Measurements from ENCODE around the gene VWA3B. TPM values are rescaled to one million over a fixed set of nuclear protein-coding genes. Genes with fewer than 3 reads are reported as not detected.

Gene VWA3B
- total and polyA plus RNA-seq, 2 of the 4 experiments (the other 2 are of a cell fraction) = not detected

- DNase-seq = no peak
- Histone ChIP-seq H3K23ac (ENCODE audit: low read depth, low read length) (no peak overlapping the region), H3K4ac (ENCODE audit: low read depth, low read length) (no peak overlapping the region), H3K9me1 (ENCODE audit: insufficient read depth, low read length) (no peaks in the 10 kb centered on the region; the same call in 1 of the 2 replicates), H3K36me3 (ENCODE audit: control insufficient read depth, insufficient read depth, low read length) (no peaks in the 10 kb centered on the region), H2AFZ (replicated peaks; ENCODE audit: low read length, poor library complexity) (no peak overlapping the region), H4K5ac (ENCODE audit: low read depth, low read length) (no peak overlapping the region), H3K18ac (ENCODE audit: low read depth, low read length) (no peak overlapping the region), H2BK120ac (ENCODE audit: low read depth, low read length) (no peak overlapping the region), H4K8ac (ENCODE audit: low read depth in 2 of 2, low read length in 2 of 2) (no peak overlapping the region), H2AK5ac (ENCODE audit: low read depth, low read length) (no peak overlapping the region), H3K27ac (ENCODE audit: insufficient read depth, low read length) (no peak overlapping the region), H3K4me1 (ENCODE audit: control insufficient read depth, insufficient read depth, low read length) (no peaks in the 10 kb centered on the region), H4K20me1 (ENCODE audit: insufficient read depth, low read length) (no peaks in the 10 kb centered on the region), H3K9me3 (ENCODE audit: control insufficient read depth, insufficient read depth, low read length) (peaks cover 5% of the 10 kb centered on the region; the same call in 1 of the 2 replicates), H3K56ac (ENCODE audit: extremely low read depth, insufficient read depth, low read length) (no peak overlapping the region), H2BK20ac (ENCODE audit: low read depth, low read length) (no peak overlapping the region), H3K9ac (ENCODE audit: low read depth, low read length) (no peak overlapping the region), H3K27me3 (ENCODE audit: control insufficient read depth, insufficient read depth, low read length) (peaks cover 55% of the 10 kb centered on the region), H2BK15ac (ENCODE audit: low read depth, low read length) (no peak overlapping the region), H3K14ac (replicated peaks; ENCODE audit: low read depth, low read length) (no peak overlapping the region), H2AK9ac (replicated peaks; ENCODE audit: low read depth, low read length, poor library complexity) (no peak overlapping the region), H3K4me3 (ENCODE audit: insufficient read depth, low read depth, low read length) (no peak overlapping the region), H3K4me2 (ENCODE audit: low read depth, low read length) (no peak overlapping the region), H4K91ac (ENCODE audit: insufficient read depth, low read depth, low read length) (no peak overlapping the region), H3K79me1 (ENCODE audit: low read depth in 1 of 2, low read length in 2 of 2) (no peaks in the 10 kb centered on the region), H2BK5ac (ENCODE audit: low read depth, low read length, poor library complexity, severe bottlenecking) (no peak overlapping the region)
- dilution Hi-C loops (cut with HindIII; ENCODE audit: low sequenced_read_pairs, unreplicated experiment) (no loop called here), intact Hi-C loops (cut with micrococcal nuclease) (no loop called here), in situ Hi-C loops (cut with MboI; ENCODE audit: low sequenced_read_pairs) (no loop called here)
- ChIA-PET POLR2A (ENCODE audit: unreplicated experiment) (no interaction called here), CTCF (no interaction called here)
- no TSS peak for BruUV-seq (replicated peaks)
- TF ChIP-seq MAFK (IDR thresholded peaks at IDR 0.05; ENCODE audit: low read depth, low read length) (no peak), POLR2A (IDR thresholded peaks at IDR 0.05; ENCODE audit: low read depth, low read length) (no peak), CHD1 (IDR thresholded peaks at IDR 0.05; ENCODE audit: low read depth, low read length) (no peak), USF2 (IDR thresholded peaks at IDR 0.05; ENCODE audit: low read depth, low read length) (no peak)
- WGBS, 2 experiments (ENCODE audit: extremely low coverage in 2 of 2, insufficient read length in 1 of 2) = 20% methylated on average over 1 of the region's 3 CpGs; no CpG with 5 or more reads in 1 of the 2 experiments
- no peak for ATAC-seq (ENCODE audit: low read depth)
These were observed 256.3 kb downstream of the VWA3B start for GRCh38 chr2:98343285-98343684.

Data from IMR-90 (cell line).